ENCODE data around the gene FOSL2.

The FOSL2 gene

DNA sequence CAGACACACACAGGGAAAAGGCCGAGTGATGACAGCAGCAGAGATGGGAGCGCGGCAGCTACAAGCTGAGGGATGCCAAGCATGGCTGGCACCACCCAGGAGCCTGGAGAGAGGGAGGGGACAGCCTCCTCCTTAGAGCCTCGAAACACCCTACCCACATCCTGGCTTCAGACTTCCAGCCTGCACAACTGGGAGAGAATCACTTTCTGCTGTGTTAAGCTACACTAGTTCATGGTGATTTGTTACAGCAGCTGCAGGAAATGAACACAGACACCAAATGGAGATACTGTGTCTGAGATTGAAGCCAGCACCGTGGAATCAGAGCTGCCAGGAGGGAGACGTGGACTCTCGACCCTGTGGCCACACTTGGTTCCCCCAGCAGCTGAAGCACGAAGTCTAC, 27.5 kb upstream of the FOSL2 start:
- no peak overlapping the region for H3K4me2 ChIP-seq
- H3K9ac ChIP-seq, result no peak overlapping the region
- H2AFZ ChIP-seq (ENCODE audit: low read depth), result no peak overlapping the region
- H3K79me2 ChIP-seq (ENCODE audit: insufficient read depth, low read depth), result no peaks in the 10 kb centered on the region
- H3K27me3 ChIP-seq (ENCODE audit: insufficient read depth, low read depth), result no peaks in the 10 kb centered on the region
- no peaks in the 10 kb centered on the region for H3K36me3 ChIP-seq (ENCODE audit: insufficient read depth)
- no peaks in the 10 kb centered on the region for H4K20me1 ChIP-seq (ENCODE audit: insufficient read depth)
- H3K4me3 ChIP-seq (IDR thresholded peaks at IDR 0.05; ENCODE audit: insufficient read depth, low read depth, low read length), result no peak overlapping the region
- peaks cover 7% of the 10 kb centered on the region for H3K4me1 ChIP-seq (ENCODE audit: low read depth, poor library complexity, severe bottlenecking)
- TF ChIP-seq, protein P1, sequence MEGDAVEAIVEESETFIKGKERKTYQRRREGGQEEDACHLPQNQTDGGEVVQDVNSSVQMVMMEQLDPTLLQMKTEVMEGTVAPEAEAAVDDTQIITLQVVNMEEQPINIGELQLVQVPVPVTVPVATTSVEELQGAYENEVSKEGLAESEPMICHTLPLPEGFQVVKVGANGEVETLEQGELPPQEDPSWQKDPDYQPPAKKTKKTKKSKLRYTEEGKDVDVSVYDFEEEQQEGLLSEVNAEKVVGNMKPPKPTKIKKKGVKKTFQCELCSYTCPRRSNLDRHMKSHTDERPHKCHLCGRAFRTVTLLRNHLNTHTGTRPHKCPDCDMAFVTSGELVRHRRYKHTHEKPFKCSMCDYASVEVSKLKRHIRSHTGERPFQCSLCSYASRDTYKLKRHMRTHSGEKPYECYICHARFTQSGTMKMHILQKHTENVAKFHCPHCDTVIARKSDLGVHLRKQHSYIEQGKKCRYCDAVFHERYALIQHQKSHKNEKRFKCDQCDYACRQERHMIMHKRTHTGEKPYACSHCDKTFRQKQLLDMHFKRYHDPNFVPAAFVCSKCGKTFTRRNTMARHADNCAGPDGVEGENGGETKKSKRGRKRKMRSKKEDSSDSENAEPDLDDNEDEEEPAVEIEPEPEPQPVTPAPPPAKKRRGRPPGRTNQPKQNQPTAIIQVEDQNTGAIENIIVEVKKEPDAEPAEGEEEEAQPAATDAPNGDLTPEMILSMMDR (conservative IDR thresholded peaks at IDR 0.05; ENCODE audit: low read depth, low read length), result no peak
- no peak overlapping the region for H3K27ac ChIP-seq

DNA sequence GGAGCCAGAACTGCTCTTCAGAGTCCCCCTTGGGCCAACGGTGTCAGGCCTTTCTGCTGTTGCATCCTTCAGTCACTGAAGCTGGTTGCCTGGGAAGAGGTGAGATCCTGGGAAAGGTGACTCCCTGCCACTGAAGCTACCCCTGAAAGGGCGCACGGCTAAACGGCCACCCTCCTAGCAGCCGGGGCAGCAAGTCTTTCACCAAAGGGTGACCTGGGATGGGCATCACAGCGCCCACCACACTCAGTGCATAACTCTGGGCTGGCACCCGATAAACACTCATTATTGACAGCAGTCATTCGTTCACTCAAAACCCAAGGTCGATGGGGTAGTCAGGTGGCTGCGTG, 26.5 kb upstream of the FOSL2 start:
- Histone ChIP-seq H3K9ac (no peak overlapping the region), H3K79me2 (ENCODE audit: insufficient read depth, low read depth) (no peaks in the 10 kb centered on the region), H3K4me2 (no peak overlapping the region), H2AFZ (ENCODE audit: low read depth) (no peak overlapping the region), H3K27ac (no peak overlapping the region), H3K36me3 (ENCODE audit: insufficient read depth) (no peaks in the 10 kb centered on the region), H3K27me3 (ENCODE audit: insufficient read depth, low read depth) (no peaks in the 10 kb centered on the region), H4K20me1 (ENCODE audit: insufficient read depth) (no peaks in the 10 kb centered on the region), H3K4me1 (ENCODE audit: low read depth, poor library complexity, severe bottlenecking) (no peaks in the 10 kb centered on the region), H3K4me3 (IDR thresholded peaks at IDR 0.05; ENCODE audit: insufficient read depth, low read depth, low read length) (no peak overlapping the region)
- TF ChIP-seq, protein P1 (conservative IDR thresholded peaks at IDR 0.05; ENCODE audit: low read depth, low read length), result no peak

DNA sequence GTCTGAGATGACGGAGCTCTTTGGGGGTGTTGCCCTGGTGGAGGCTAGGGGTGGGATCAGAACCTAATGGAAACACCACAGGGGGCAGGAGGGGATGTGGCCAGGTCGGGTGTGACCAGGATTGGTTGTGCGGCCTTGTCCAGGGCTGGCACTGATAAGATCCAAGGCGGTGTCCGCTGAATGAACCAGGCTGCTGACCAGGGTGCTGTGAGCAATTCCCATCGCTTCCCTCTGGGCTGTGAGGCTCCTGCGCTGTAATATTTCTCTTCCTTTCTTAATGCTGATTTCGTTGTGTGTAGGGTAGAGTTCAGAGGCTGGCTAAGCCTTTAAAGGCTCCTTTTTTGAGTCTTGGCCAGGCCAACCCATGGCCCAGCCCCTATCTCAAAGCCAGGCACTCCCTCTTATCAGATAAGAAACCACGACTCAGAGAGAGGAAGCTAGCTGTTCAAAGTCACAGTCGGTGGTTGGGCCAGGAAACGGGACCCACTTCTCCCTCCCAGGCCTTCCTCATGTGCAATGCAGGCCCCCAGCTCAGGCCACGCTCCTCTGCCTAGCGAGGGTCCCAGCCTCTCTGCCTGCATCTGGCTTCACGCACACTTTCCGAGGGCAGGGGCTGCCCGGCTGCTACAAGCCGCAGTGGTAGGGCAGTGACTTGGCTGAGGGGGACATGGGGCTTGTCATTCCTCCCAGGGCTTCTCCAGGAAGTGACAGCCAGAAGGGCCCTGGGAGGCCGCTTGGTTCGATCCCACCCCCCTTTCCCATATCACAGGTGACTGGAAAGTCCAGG, 26.0 kb upstream of the FOSL2 start:
- Histone ChIP-seq H3K9ac (no peak overlapping the region), H3K79me2 (ENCODE audit: insufficient read depth, low read depth) (no peaks in the 10 kb centered on the region), H3K4me1 (ENCODE audit: low read depth, poor library complexity, severe bottlenecking) (no peaks in the 10 kb centered on the region), H4K20me1 (ENCODE audit: insufficient read depth) (no peaks in the 10 kb centered on the region), H3K4me2 (no peak overlapping the region), H2AFZ (ENCODE audit: low read depth) (no peak overlapping the region), H3K36me3 (ENCODE audit: insufficient read depth) (no peaks in the 10 kb centered on the region), H3K27me3 (ENCODE audit: insufficient read depth, low read depth) (no peaks in the 10 kb centered on the region), H3K4me3 (IDR thresholded peaks at IDR 0.05; ENCODE audit: insufficient read depth, low read depth, low read length) (no peak overlapping the region), H3K27ac (no peak overlapping the region)
- TF ChIP-seq, protein P1 (conservative IDR thresholded peaks at IDR 0.05; ENCODE audit: low read depth, low read length), result no peak

DNA sequence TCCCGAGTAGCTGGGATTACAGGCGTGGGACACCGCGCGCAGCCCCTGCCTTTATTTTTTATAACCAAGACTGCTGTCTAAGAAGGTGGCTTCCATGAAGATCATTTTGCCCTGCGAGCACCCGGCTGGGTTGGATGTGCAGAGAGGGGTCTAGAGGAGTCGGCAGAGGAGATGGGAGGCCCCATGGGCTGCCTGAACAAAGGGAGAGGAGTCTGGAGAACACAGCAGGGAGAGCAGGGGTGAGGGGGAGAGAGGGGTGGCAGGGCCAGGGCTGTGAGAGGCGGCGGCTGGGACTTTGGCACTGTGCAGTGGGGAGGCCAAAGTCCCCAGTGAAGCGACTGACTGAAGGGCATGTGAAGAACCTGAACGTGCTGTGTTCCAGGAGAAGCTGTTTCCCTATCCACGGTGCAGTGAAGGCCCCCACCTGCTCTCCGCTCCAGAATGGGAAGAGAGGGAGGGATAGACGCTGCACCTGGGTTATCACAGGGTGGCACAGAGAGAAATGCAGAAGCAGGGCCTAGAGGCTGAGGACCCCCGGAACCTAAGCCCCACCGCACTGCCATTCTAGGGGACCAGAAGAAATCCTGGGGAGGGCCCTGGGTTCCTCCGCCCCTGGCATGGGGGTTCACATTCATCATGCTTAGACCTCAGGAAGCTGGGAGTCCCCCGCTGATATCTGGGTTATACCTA, 24.8 kb upstream of the FOSL2 start:
- Histone ChIP-seq H3K27me3 (ENCODE audit: insufficient read depth, low read depth) (no peaks in the 10 kb centered on the region), H2AFZ (ENCODE audit: low read depth) (no peak overlapping the region), H3K9ac (no peak overlapping the region), H3K36me3 (ENCODE audit: insufficient read depth) (no peaks in the 10 kb centered on the region), H3K4me2 (no peak overlapping the region), H3K4me1 (ENCODE audit: low read depth, poor library complexity, severe bottlenecking) (no peaks in the 10 kb centered on the region), H4K20me1 (ENCODE audit: insufficient read depth) (no peaks in the 10 kb centered on the region), H3K27ac (no peak overlapping the region), H3K4me3 (IDR thresholded peaks at IDR 0.05; ENCODE audit: insufficient read depth, low read depth, low read length) (no peak overlapping the region), H3K79me2 (ENCODE audit: insufficient read depth, low read depth) (no peaks in the 10 kb centered on the region)
- TF ChIP-seq, protein P1 (conservative IDR thresholded peaks at IDR 0.05; ENCODE audit: low read depth, low read length), result no peak

All from KMS-11 (cell line).